HG02938 (cell line): ENCODE measurements around the gene MKS1.

Experiments
- ATAC-seq: cut with Tn5 transposase; IDR thresholded peaks from one replicate; pipeline ENCODE4 v1.9.1; 2021; ENCODE audit warnings: mild to moderate bottlenecking, moderate library complexity; ENCODE audit not compliant: unreplicated experiment

Gene MKS1

GRCh38 chr17:58219007-58219788 lies at the start of gene MKS1:
MKS1 (minus strand) TSS chr17:58219255; CDS start chr17:58219230, 25 bp downstream.
- ATAC-seq, result peak; percentile 92

- no peak for ATAC-seq
These were observed 49.3 kb upstream of the MKS1 start for GRCh38 chr17:58268326-58268725.

DNA sequence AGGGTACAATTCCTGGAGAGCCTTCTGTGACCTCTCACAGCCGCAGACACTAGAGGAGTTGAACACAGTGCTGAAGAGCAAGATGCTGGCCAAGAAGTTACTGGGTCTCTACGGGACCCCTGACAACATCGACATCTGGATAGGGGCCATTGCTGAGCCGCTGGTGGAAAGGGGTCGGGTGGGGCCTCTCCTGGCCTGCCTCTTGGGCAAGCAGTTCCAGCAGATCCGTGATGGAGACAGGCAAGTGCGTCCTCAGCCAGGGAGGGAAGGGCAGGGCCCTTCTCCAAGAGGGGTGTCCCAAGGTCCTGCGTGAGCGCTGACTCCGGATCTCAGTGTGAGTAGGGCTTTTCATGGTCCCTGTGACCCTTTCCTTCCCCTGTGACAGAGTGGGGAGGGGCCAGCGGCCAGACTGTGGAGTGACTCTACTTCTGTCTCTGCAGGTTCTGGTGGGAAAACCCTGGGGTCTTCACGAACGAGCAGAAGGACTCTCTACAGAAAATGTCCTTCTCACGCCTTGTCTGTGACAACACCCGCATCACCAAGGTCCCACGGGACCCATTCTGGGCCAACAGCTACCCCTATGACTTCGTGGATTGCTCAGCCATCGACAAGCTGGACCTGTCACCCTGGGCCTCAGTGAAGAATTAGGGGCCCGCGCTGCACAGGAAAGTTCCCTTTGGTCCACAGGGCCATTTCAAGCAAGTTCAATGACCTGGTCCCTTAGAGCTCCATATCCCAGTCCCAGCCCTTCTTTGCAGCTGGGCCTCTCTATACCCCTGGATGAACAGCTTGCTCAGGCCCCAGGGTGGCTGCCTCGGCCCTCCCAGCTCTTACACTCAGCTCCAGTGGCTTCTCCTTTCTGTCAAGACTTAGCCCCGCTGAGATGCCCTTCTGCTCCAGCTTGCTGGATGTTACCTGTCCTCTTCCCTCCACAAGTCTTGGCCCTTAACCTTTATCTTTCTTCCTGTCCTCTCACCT lies 48.6 kb upstream of the MKS1 start:
- no peak for ATAC-seq

DNA sequence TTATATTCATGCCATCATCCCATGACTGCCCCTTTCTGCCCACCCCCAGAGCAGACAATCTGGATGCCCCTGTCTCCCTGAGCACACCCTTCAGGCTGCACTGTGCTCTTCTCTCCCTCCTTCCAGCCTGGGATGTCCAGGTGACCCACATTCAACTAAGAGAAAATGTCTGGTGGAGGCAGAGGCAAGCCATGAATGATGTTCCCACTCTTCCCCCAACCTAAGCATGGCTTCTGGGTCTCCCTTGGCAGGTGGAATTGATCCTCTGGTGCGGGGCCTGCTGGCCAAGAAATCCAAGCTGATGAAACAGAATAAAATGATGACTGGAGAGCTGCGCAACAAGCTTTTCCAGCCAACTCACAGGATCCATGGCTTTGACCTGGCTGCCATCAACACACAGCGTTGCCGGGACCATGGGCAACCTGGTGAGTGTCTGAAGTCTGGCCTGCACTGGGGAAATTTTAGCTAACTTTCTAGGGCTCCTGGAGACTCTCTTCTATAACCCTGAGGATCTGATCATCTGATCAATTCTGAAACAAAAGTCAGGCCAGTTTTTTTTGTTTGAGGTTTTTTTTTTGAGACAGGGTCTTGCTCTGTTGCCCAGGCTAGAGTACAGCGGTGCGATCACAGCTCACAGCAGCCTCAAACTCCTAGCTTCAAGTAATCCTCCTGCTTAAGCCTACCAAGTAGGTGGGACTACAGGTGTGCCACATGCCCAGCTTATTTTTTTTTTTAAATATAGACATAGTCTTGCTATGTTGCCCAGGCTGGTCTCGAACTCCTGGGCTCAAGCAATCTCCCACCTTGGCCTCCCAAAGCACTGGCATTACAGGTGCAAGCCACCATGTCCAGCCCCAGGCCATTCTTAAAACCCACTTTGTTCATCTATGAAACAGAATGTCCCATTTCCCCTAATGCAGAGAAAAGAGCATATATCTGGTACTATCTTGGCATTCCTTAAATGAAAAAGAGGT lies 47.1 kb upstream of the MKS1 start:
- no peak for ATAC-seq

DNA sequence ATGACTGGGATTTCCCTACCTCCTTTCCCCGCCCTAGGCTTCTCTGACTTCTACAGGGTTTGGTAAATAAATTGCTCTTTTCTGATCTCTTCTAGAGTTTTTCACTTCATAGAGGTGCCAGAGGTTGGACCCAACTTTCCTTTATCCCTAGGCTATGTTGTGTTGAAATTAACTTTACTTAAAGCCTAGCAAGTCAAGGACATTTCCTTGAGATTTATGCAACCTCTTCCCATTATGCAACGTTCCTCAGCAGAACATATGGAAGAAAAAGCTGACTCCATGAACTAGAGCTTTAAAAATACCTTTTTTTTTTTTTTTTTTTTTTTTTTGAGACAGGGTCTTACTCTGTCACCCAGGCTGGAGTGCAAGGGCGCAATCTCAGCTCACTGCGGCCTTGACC lies 46.2 kb upstream of the MKS1 start:
- no peak for ATAC-seq

- ATAC-seq, result no peak
These were observed 45.5 kb upstream of the MKS1 start for GRCh38 chr17:58264407-58265103.

DNA sequence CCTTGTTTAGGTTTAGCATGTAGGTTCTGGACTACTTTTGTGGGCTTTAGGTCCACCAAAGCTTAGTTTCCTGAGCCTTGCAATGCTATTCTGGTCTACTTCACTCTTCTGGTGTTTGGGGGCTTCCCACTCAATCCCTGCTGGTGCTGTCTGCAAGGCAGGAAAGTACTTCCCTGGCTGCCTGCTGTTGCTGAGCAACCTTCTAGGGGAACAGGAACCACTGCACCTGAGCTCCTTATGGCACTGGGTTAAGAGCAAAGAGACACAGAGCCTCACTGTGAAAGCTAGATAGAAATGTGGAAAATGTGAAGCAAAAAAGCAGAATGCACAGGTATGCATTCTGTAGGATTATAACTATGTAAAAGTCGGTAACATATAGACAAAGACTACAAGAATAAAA lies 44.7 kb upstream of the MKS1 start:
- ATAC-seq, result no peak

GRCh38 chr17:58262149-58262548 lies 43.1 kb upstream of the MKS1 start:
- no peak for ATAC-seq

- no peak for ATAC-seq
These were observed 35.7 kb upstream of the MKS1 start for GRCh38 chr17:58254803-58255202.

GRCh38 chr17:58253082-58253481 lies 34.0 kb upstream of the MKS1 start:
- ATAC-seq, result no peak

GRCh38 chr17:58252141-58252540 lies 33.1 kb upstream of the MKS1 start:
- ATAC-seq, result no peak

- no peak for ATAC-seq
These were observed 31.4 kb upstream of the MKS1 start for GRCh38 chr17:58250344-58251011.

- ATAC-seq, result peak; percentile 49
These were observed 30.4 kb upstream of the MKS1 start for GRCh38 chr17:58249270-58250133.

DNA sequence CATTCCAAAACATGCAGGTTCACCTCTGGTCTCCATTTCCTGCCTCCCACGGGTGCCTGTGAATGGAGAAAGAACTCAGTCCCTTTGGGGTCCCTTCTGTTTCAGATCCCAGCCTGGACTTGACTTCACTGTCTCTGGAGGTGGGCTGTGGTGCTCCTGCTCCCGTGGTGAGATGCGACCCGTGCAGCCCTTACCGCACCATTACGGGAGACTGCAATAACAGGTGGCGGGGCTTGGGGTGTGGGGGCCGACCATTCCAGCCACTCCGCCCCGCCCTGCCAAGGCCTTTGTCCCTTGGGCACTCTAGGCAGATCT lies 29.9 kb upstream of the MKS1 start:
- ATAC-seq, result no peak

DNA sequence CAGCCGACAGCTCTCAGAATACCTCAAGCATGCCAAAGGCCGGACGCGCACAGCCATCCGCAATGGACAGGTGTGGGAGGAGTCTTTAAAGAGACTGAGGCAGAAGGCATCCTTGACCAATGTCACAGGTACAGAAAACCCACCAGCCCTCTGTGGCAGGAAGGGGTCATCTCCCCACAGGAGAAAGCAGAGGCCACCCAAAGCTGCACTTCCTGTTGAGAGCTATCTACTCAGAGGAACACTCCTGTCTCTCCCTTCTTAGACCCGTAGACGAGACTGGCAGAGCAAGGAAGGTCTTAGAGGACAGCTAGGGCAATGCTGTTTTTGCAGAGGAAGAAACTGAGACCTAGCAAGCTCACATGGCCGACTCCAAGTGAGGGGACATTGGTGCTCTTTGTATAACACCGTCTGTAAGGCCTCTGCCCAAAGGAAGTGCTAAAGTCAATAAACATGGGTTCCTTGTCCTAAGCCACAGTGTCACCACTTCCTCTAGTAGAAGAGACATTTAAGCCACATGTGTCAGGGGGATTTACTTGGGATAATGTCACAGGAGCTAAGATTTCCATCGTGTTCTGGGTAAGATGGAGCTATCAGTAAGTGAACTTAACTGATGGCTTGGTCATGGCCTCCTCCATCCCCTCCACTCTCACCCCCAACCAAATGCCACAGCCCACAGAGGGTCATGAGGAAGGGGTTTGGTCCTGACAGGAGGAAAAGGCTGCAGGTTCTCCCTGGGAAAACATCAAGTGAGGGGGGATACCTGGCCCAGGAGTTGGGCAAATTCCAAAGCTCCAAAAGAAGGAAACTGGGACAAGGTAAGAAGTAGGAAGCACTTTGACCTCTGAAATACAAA lies 28.7 kb upstream of the MKS1 start:
- no peak for ATAC-seq

- ATAC-seq, result no peak
These were observed 27.7 kb upstream of the MKS1 start for GRCh38 chr17:58246781-58247180.

DNA sequence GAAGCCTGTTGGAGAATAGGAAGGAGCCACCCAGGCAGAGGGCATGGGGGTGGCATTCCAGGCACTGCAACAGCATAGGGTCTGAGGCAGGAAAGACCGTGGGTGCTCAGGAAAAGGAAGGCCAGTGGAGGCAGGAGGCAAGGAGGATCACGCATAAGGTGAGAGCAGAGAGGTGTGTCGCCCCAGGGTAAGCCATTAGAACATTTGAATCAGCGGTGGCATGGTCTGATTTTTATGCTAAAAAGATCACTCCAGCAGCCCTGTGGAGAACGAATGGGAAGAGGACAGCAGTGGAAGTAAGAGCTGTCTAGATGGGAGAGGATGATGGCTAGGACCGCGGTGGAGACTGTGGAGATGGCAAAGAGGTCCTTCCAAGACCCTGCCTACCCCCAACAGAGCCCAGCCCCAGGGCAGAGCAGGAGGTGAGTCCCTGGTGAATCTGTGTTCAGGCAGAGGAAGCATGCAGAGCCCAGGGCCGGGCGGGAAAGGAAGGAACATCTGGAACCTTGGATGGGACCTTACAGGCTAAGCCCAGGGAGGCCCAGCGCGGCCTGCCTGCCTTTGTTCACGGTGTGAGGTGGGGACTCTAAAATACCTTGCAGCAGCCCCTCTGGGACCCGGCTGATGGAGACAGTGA lies 27.2 kb upstream of the MKS1 start:
- no peak for ATAC-seq
